BJ (cell line): ENCODE results near the gene ARIH1. TPM values are rescaled to one million over a fixed set of nuclear protein-coding genes. Genes with fewer than 3 reads are reported as not detected.

Experiments used
- CTCF ChIA-PET: fragments of 350-600 bp; formaldehyde crosslinking; extraction: SDS; loops from one replicate; lab custom pipeline; 2021; ENCODE audit warnings: antibody characterized with exemption, inconsistent platforms; lab: Yijun Ruan, JAX
- POLR2A ChIA-PET: fragments of 300-600 bp; sonication (Branson Sonifier 250); formaldehyde crosslinking; extraction: SDS; loops from one replicate; lab custom pipeline; 2021; ENCODE audit warnings: antibody characterized with exemption; lab: Charles Lee
- DNase-seq: peaks from one replicate; pipeline ENCODE4 v3.0.0-alpha.2; 2011; ENCODE audit warnings: low read depth
- H3K27me3 ChIP-seq: 2 replicates; pipeline ENCODE4 v1.6.0; 2011; ENCODE audit warnings: low read length; ENCODE audit not compliant: control insufficient read depth, insufficient read depth
- H3K36me3 ChIP-seq: 2 replicates; pipeline ENCODE4 v1.5.1; 2011; ENCODE audit warnings: low read length; ENCODE audit not compliant: control insufficient read depth, insufficient read depth
- H3K4me3 ChIP-seq: 2 replicates; pipeline ENCODE4 v1.5.1; 2011; ENCODE audit warnings: low read depth, mild to moderate bottlenecking, control low read depth, low read length
- polyA plus RNA-seq: library from polyadenylated mRNA; depleted of rRNA; stranded (reverse); fragments of >200 nt; gene quantifications from 2 replicates; pipeline ENCODE4 v1.2.3, GENCODE V29; 2011
- TF ChIP-seq, protein P1 (sequence below): IDR thresholded peaks from 2 replicates; pipeline ENCODE4 v1.5.1; 2011; ENCODE audit warnings: low read depth, mild to moderate bottlenecking, control low read depth, inconsistent platforms, low read length, moderate library complexity; ENCODE audit not compliant: insufficient read depth

Gene ARIH1
- polyA plus RNA-seq, 1 experiment: 46.0 TPM

GRCh38 chr15:72492733-72493132, 18.6 kb downstream of the ARIH1 start:
- Histone ChIP-seq H3K36me3 (no peaks in the 10 kb centered on the region), H3K4me3 (no peak overlapping the region), H3K27me3 (no peaks in the 10 kb centered on the region)
- ChIA-PET POLR2A (no interaction called here), CTCF (interaction anchor here (0.7 to 1.6 kb wide), 3 partner anchors 9 to 13 kb away, joined by 3 to 4 read pairs (median 3); no protein-coding TSS in a partner anchor)
- DNase-seq: no peak
- TF ChIP-seq, protein P1, sequence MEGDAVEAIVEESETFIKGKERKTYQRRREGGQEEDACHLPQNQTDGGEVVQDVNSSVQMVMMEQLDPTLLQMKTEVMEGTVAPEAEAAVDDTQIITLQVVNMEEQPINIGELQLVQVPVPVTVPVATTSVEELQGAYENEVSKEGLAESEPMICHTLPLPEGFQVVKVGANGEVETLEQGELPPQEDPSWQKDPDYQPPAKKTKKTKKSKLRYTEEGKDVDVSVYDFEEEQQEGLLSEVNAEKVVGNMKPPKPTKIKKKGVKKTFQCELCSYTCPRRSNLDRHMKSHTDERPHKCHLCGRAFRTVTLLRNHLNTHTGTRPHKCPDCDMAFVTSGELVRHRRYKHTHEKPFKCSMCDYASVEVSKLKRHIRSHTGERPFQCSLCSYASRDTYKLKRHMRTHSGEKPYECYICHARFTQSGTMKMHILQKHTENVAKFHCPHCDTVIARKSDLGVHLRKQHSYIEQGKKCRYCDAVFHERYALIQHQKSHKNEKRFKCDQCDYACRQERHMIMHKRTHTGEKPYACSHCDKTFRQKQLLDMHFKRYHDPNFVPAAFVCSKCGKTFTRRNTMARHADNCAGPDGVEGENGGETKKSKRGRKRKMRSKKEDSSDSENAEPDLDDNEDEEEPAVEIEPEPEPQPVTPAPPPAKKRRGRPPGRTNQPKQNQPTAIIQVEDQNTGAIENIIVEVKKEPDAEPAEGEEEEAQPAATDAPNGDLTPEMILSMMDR: no peak

DNA sequence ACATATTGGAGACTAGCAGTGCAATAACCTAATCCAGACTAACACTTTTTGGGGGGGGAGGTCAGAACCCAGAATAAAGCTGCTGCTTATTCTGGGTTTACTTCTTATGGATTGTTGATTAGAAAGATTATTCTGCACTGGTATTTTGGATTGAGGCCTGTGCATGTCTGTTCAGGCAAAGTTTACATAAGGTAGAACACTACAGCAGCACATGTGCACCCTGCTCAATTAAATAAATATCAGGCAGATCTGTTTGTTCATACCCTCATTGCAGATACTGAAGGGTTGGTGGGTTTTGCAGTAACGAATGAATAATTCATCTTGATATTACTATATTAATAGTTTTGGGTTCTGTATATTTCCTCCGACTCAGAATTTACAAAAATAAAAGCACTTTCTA, 19.1 kb downstream of the ARIH1 start:
- no peak for DNase-seq
- CTCF ChIA-PET: interaction anchor here (0.7 to 1.1 kb wide), 2 partner anchors 11 to 13 kb away, joined by 3 read pairs; no protein-coding TSS in a partner anchor
- TF ChIP-seq, protein P1: no peak
- Histone ChIP-seq H3K4me3 (no peak overlapping the region), H3K36me3 (no peaks in the 10 kb centered on the region), H3K27me3 (no peaks in the 10 kb centered on the region)
- POLR2A ChIA-PET: no interaction called here

- DNase-seq: no peak
- no peak overlapping the region for H3K4me3 ChIP-seq
- CTCF ChIA-PET: interaction anchor here (0.6 to 1.0 kb wide), 3 partner anchors 12 to 127 kb away, joined by 3 to 5 read pairs (median 4); no protein-coding TSS in a partner anchor
- TF ChIP-seq, protein P1: no peak
- no peaks in the 10 kb centered on the region for H3K27me3 ChIP-seq
- no peaks in the 10 kb centered on the region for H3K36me3 ChIP-seq
- POLR2A ChIA-PET: no interaction called here
Observed at GRCh38 chr15:72495007-72495406, 20.9 kb downstream of the ARIH1 start.

- no peak overlapping the region for H3K4me3 ChIP-seq
- no peaks in the 10 kb centered on the region for H3K27me3 ChIP-seq
- CTCF ChIA-PET: no interaction called here
- DNase-seq: no peak
- POLR2A ChIA-PET: no interaction called here
- no peaks in the 10 kb centered on the region; the same call in 1 of the 2 replicates for H3K36me3 ChIP-seq
- TF ChIP-seq, protein P1: no peak
Observed at GRCh38 chr15:72496783-72497182, 22.7 kb downstream of the ARIH1 start.

DNA sequence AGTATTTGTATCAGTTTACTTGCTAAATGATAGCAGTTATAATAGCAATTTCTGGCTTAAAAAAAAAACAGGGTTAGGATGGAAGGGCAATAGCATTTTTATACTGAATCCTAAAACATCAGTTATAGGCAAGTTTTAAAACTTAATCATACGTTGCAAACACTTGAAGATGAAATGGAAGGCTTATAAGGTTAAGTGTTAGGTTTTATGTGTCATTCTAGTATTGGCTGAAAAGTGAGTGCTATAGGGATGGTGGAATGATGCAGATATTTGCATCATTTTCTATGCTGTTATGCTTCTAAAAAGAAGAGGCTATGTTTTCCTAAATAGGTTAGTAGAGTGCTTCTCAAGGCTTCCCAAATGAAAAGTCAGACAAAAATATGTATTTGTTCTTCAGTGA, 23.3 kb downstream of the ARIH1 start:
- CTCF ChIA-PET: no interaction called here

More for the DNA sequence above, 23.3 kb downstream of the ARIH1 start:
- no peaks in the 10 kb centered on the region; the same call in 1 of the 2 replicates for H3K36me3 ChIP-seq
- TF ChIP-seq, protein P1: no peak
- POLR2A ChIA-PET: no interaction called here
- H3K4me3 ChIP-seq: no peak overlapping the region
- no peaks in the 10 kb centered on the region for H3K27me3 ChIP-seq
- no peak for DNase-seq
